NCI-H2171 treated with DMSO at 0.1 percent for 48 hours (cell line): Measurements from ENCODE around the gene OSBP2.
A peak's percentile ranks its signal among the peaks of the same experiment; 100 is the strongest.

Source experiments
- DNase-seq: peaks from one replicate; lab custom pipeline; 2025; lab: John Stamatoyannopoulos, UW

OSBP2 gene

GRCh38 chr22:30843245-30843644 lies 148.6 kb downstream of the OSBP2 start:
- DNase-seq = no peak

GRCh38 chr22:30847583-30847982 lies 152.9 kb downstream of the OSBP2 start:
- DNase-seq = no peak

- peak; percentile 37 for DNase-seq
Observed at GRCh38 chr22:30855266-30855665, 160.6 kb downstream of the OSBP2 start.

GRCh38 chr22:30855677-30856518 lies 161.2 kb downstream of the OSBP2 start:
- no peak for DNase-seq

GRCh38 chr22:30856741-30857502 lies 162.2 kb downstream of the OSBP2 start:
- no peak for DNase-seq

GRCh38 chr22:30857791-30858190 lies 163.1 kb downstream of the OSBP2 start:
- DNase-seq = no peak

- no peak for DNase-seq
Observed at GRCh38 chr22:30858976-30859713, 164.5 kb downstream of the OSBP2 start.

DNA sequence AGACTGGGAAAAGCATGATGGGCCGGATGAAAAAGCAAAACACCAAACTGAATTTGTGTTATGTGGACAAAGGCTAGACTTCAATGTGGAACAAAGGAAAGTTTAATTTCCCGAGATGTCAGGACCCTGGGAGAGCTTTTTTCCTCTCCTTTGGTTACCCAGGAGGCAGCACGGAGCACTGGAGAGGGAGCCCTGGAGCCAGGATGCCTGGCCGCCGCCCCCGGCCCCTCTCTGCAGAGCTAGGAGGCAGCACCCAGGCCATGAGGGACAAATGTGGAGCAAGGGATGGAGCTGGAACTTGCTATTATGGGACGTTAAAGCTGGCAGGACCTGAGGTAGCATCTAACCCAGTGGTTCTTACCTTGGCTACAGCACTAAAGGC lies 165.0 kb downstream of the OSBP2 start:
- DNase-seq = no peak

- no peak for DNase-seq
Observed at GRCh38 chr22:30860176-30861105, 165.8 kb downstream of the OSBP2 start.

- DNase-seq = no peak
Observed at GRCh38 chr22:30861131-30861530, 166.5 kb downstream of the OSBP2 start.

DNA sequence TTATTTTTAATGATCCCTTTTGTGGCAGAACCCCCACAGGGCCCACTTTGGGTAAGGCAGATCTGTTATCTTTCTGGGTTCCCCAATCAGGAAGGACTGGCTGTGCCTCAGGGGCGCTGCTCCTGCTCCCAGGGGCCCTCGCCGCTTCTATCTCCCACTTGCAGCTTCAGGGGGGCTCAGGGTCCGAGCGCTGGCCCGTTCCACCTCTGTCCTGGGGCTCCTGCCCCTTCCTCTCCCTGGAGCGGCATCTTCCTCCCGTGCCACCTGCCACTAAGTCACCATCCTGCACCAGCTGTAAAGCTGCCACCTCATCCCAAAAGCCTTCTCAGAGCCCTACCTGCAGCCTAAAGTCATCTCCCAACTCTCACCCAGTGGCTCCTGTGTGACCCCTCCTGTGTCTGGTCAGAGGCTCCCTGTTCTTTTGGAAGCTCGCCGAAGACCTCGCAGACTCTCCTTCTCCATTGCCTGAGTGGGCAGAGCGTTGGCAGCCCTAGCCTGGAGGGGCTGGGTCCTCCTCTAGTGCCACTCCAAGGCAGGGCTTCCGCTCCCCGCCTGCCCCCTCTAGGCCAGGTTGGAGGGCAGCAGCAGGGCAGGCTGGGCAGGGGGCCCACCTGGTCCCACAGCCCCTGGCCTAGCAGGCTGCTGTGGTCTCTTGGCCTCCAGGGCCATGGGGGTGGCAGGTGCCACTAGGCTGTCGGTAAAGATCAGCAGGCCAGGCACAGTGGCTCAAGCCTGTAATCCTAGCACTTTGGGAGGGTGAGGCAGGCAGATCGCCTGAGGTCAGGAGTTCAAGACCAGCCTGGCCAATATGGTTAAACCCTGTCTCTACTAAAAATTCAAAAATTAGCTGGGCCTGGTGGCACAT lies 167.2 kb downstream of the OSBP2 start:
- no peak for DNase-seq

- DNase-seq = no peak
Observed at GRCh38 chr22:30863081-30863833, 168.6 kb downstream of the OSBP2 start.

GRCh38 chr22:30864441-30865420 lies 170.1 kb downstream of the OSBP2 start:
- no peak for DNase-seq

- no peak for DNase-seq
Observed at GRCh38 chr22:30865656-30866055, 171.0 kb downstream of the OSBP2 start.

- no peak for DNase-seq
Observed at GRCh38 chr22:30866216-30866615, 171.5 kb downstream of the OSBP2 start.

DNA sequence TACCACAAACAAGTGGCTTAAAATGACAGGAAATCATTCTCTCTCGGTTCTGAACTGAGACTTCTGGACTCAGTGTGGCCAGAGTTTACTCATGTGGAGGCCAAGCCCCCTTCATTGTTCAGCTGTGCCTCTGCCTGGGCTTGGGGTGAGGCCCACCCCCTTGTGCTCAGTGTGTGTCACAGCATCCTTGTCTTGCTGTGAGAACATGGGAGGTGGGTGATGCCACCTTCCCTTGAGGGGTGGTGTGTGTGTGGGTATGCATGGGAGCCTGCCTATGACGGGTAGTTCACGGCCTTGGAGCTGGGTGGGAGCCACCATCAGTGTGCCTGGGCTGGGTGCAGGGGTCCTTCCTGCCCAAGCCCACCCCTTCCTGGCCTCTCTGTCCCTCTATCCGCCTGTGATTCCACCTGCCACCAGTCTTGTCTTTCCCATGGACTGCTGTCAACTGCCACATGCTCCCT lies 172.2 kb downstream of the OSBP2 start:
- DNase-seq = no peak

GRCh38 chr22:30867746-30868662 lies 173.3 kb downstream of the OSBP2 start:
- no peak for DNase-seq
